ENCODE data around the gene PPP1CA.
"Not testable (repeated sequence)": the region's sequence is repeated elsewhere in the genome, so short reads cannot be mapped to it uniquely, and the experiment has no call there.

The PPP1CA gene

GRCh38 chr11:67417425-67417824 is 15.8 kb upstream of the PPP1CA start:
- DNase-seq (ENCODE audit: low read depth) = no peak

- no peak for DNase-seq (ENCODE audit: low read depth)
Observed at GRCh38 chr11:67416416-67417335, 15.0 kb upstream of the PPP1CA start.

GRCh38 chr11:67415501-67416304 is 14.0 kb upstream of the PPP1CA start, which contains the start of gene CARNS1:
Gene CARNS1, plus strand, starts transcription at chr11:67415678. Its CDS starts 522 bp downstream, at chr11:67416200.
- DNase-seq (ENCODE audit: low read depth) = no peak

GRCh38 chr11:67413266-67413849 is 11.7 kb upstream of the PPP1CA start:
- no peak for DNase-seq (ENCODE audit: low read depth)

GRCh38 chr11:67412495-67413179 is 11.0 kb upstream of the PPP1CA start:
- DNase-seq (ENCODE audit: low read depth) = no peak

- no peak for DNase-seq (ENCODE audit: low read depth)
Observed at GRCh38 chr11:67411785-67412152, 10.1 kb upstream of the PPP1CA start.

GRCh38 chr11:67410984-67411784 is 9.5 kb upstream of the PPP1CA start:
- DNase-seq (ENCODE audit: low read depth) = no peak

- DNase-seq (ENCODE audit: low read depth) = no peak
Observed at GRCh38 chr11:67410369-67410831, 8.7 kb upstream of the PPP1CA start.

GRCh38 chr11:67409781-67410368 is 8.2 kb upstream of the PPP1CA start:
- no peak for DNase-seq (ENCODE audit: low read depth)

GRCh38 chr11:67409261-67409666 is 7.6 kb upstream of the PPP1CA start:
- DNase-seq (ENCODE audit: low read depth) = no peak

GRCh38 chr11:67408437-67409200 is 7.0 kb upstream of the PPP1CA start:
- DNase-seq (ENCODE audit: low read depth) = no peak

GRCh38 chr11:67407688-67408163 is 6.1 kb upstream of the PPP1CA start:
- DNase-seq (ENCODE audit: low read depth) = no peak

GRCh38 chr11:67406969-67407687 is 5.5 kb upstream of the PPP1CA start:
- DNase-seq (ENCODE audit: low read depth) = no peak

- no peak for DNase-seq (ENCODE audit: low read depth)
Observed at GRCh38 chr11:67406420-67406968, 4.8 kb upstream of the PPP1CA start.

- DNase-seq (ENCODE audit: low read depth) = no peak
Observed at GRCh38 chr11:67405688-67406339, 4.2 kb upstream of the PPP1CA start.

GRCh38 chr11:67405196-67405567 is 3.5 kb upstream of the PPP1CA start:
- no peak for DNase-seq (ENCODE audit: low read depth)

GRCh38 chr11:67404515-67405195 is 3.0 kb upstream of the PPP1CA start:
- DNase-seq (ENCODE audit: low read depth) = no peak

GRCh38 chr11:67403085-67403484 is 1.4 kb upstream of the PPP1CA start:
- not testable (repeated sequence) for DNase-seq (ENCODE audit: low read depth)

All from stimulated activated CD8-positive, alpha-beta memory T cell treated with anti-CD3 and anti-CD28 coated beads, Interleukin-15, amount 100 ng/mL, for 24 hours (primary cell).